ENCODE data around the gene ATP5MC2.

ATP5MC2 gene

GRCh38 chr12:53644133-53644532 is 31.8 kb downstream of the ATP5MC2 start:
- Histone ChIP-seq H3F3A (ENCODE audit: insufficient read depth, low read length) (no peaks in the 10 kb centered on the region), H4K20me1 (ENCODE audit: insufficient read depth, low read length) (no peaks in the 10 kb centered on the region), H3K9me2 (ENCODE audit: low read depth, low read length) (no peaks in the 10 kb centered on the region), H3K27ac (ENCODE audit: low read depth, low read length, poor library complexity, severe bottlenecking) (no peak overlapping the region), H3K9me3 (ENCODE audit: low read length) (no peaks in the 10 kb centered on the region), H3K4me1 (ENCODE audit: insufficient read depth, low read length, severe bottlenecking) (no peaks in the 10 kb centered on the region), H3K79me2 (ENCODE audit: insufficient read depth, low read length) (no peaks in the 10 kb centered on the region), H3K27me3 (ENCODE audit: insufficient read depth, low read length) (no peaks in the 10 kb centered on the region), H3K4me2 (ENCODE audit: low read length) (no peak overlapping the region), H3K9ac (ENCODE audit: low read length) (no peak overlapping the region), H3K36me3 (ENCODE audit: insufficient read depth, low read length) (no peaks in the 10 kb centered on the region; the same call in 1 of the 2 replicates), H2AFZ (ENCODE audit: low read length) (no peak overlapping the region), H3K4me3 (ENCODE audit: low read depth, low read length, poor library complexity, severe bottlenecking) (no peak overlapping the region)
- TF ChIP-seq, protein P1, sequence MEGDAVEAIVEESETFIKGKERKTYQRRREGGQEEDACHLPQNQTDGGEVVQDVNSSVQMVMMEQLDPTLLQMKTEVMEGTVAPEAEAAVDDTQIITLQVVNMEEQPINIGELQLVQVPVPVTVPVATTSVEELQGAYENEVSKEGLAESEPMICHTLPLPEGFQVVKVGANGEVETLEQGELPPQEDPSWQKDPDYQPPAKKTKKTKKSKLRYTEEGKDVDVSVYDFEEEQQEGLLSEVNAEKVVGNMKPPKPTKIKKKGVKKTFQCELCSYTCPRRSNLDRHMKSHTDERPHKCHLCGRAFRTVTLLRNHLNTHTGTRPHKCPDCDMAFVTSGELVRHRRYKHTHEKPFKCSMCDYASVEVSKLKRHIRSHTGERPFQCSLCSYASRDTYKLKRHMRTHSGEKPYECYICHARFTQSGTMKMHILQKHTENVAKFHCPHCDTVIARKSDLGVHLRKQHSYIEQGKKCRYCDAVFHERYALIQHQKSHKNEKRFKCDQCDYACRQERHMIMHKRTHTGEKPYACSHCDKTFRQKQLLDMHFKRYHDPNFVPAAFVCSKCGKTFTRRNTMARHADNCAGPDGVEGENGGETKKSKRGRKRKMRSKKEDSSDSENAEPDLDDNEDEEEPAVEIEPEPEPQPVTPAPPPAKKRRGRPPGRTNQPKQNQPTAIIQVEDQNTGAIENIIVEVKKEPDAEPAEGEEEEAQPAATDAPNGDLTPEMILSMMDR (IDR thresholded peaks at IDR 0.05; ENCODE audit: low read length): no peak
- TF ChIP-seq EZH2 (IDR thresholded peaks at IDR 0.05; ENCODE audit: borderline replicate concordance, low read length): no peak

DNA sequence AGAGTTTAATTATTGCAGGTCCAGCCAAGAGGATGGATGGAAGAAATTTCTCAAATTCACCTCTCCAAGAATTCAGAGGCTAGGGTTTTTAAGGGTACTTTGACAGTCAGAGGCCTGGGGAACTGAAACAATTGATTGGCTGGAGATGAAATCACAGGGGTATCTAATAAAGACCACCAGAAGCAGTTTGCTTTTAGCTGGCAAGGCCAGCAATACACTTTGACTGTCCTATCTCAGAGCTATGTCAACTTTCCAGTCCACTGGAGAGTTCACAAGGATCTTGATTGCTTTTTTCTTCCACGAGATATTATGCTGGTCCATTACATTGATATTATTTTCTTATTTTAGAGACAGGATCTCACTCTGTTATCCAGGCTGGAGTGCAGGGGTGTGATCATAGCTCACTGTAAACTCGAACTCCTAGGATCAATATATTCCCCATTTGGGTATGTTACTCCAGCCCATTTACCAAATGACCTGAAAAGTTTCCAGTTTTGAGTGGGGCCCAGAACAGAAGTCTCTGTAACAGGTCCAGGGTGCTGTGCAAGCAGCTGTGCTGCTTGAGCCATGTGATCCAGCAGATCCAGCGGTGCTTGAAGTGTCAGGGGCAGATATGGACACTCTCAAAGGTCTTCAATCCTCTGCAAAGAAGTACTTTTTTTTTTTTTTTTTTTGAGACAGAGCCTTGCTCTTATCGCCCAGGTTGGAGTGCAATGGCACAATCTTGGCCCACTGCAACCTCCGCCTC is 32.5 kb downstream of the ATP5MC2 start:
- H3K27ac ChIP-seq (ENCODE audit: low read depth, low read length, poor library complexity, severe bottlenecking): no peak overlapping the region
- H3F3A ChIP-seq (ENCODE audit: insufficient read depth, low read length): no peaks in the 10 kb centered on the region
- H3K79me2 ChIP-seq (ENCODE audit: insufficient read depth, low read length): no peaks in the 10 kb centered on the region

DNA sequence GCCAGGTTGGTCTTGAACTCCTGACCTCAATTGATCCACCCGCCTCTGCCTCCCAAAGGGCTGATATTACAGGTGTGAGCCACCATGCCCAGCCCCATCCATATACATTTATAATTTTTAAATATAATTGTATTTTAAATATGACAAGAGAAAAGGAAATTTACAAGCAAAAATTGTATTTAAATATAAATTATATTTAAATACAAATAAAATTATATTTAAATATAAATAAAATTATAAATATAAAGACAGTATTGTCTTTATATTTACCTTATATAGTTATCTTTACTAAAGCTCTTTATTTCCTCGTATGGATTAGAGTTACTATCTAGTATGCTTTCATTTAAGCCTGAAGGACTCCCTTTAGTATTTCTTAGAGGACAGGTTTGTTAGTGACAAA is 37.8 kb downstream of the ATP5MC2 start:
- no peaks in the 10 kb centered on the region for H4K20me1 ChIP-seq (ENCODE audit: insufficient read depth, low read length)

More for the DNA sequence above, 32.5 kb downstream of the ATP5MC2 start:
- H3K4me2 ChIP-seq (ENCODE audit: low read length): no peak overlapping the region
- H3K9me2 ChIP-seq (ENCODE audit: low read depth, low read length): no peaks in the 10 kb centered on the region
- no peaks in the 10 kb centered on the region for H3K9me3 ChIP-seq (ENCODE audit: low read length)
- H3K9ac ChIP-seq (ENCODE audit: low read length): no peak overlapping the region
- no peaks in the 10 kb centered on the region for H3K4me1 ChIP-seq (ENCODE audit: insufficient read depth, low read length, severe bottlenecking)
- no peaks in the 10 kb centered on the region; the same call in 1 of the 2 replicates for H3K36me3 ChIP-seq (ENCODE audit: insufficient read depth, low read length)
- TF ChIP-seq EZH2 (IDR thresholded peaks at IDR 0.05; ENCODE audit: borderline replicate concordance, low read length): no peak
- TF ChIP-seq, protein P1 (IDR thresholded peaks at IDR 0.05; ENCODE audit: low read length): no peak
- H4K20me1 ChIP-seq (ENCODE audit: insufficient read depth, low read length): no peaks in the 10 kb centered on the region
- H2AFZ ChIP-seq (ENCODE audit: low read length): no peak overlapping the region
- H3K27me3 ChIP-seq (ENCODE audit: insufficient read depth, low read length): no peaks in the 10 kb centered on the region
- no peak overlapping the region for H3K4me3 ChIP-seq (ENCODE audit: low read depth, low read length, poor library complexity, severe bottlenecking)

More for the DNA sequence above, 37.8 kb downstream of the ATP5MC2 start:
- Histone ChIP-seq H3K27ac (ENCODE audit: low read depth, low read length, poor library complexity, severe bottlenecking) (no peak overlapping the region), H3F3A (ENCODE audit: insufficient read depth, low read length) (no peaks in the 10 kb centered on the region), H3K9me3 (ENCODE audit: low read length) (no peaks in the 10 kb centered on the region), H3K27me3 (ENCODE audit: insufficient read depth, low read length) (no peaks in the 10 kb centered on the region), H3K9ac (ENCODE audit: low read length) (no peak overlapping the region), H3K4me3 (ENCODE audit: low read depth, low read length, poor library complexity, severe bottlenecking) (no peak overlapping the region), H3K79me2 (ENCODE audit: insufficient read depth, low read length) (no peaks in the 10 kb centered on the region), H3K4me2 (ENCODE audit: low read length) (no peak overlapping the region), H3K9me2 (ENCODE audit: low read depth, low read length) (no peaks in the 10 kb centered on the region), H2AFZ (ENCODE audit: low read length) (no peak overlapping the region), H3K36me3 (ENCODE audit: insufficient read depth, low read length) (no peaks in the 10 kb centered on the region; the same call in 1 of the 2 replicates), H3K4me1 (ENCODE audit: insufficient read depth, low read length, severe bottlenecking) (no peaks in the 10 kb centered on the region)
- TF ChIP-seq, protein P1 (IDR thresholded peaks at IDR 0.05; ENCODE audit: low read length): no peak
- TF ChIP-seq EZH2 (IDR thresholded peaks at IDR 0.05; ENCODE audit: borderline replicate concordance, low read length): no peak
